Transverse colon (tissue), 4 donors: ENCODE data around the gene HBS1L.

Experiments used
- EP300 ChIP-seq: sonication (generic); formaldehyde crosslinking; IDR thresholded peaks from one replicate; pipeline ENCODE4 v1.6.1; 2017; ENCODE audit warnings: antibody characterized with exemption, low read depth
- POLR2A ChIP-seq: fragments of 450-650 bp; IDR thresholded peaks from one replicate; pipeline ENCODE4 v1.6.1; 2016; ENCODE audit warnings: antibody characterized with exemption, mild to moderate bottlenecking, moderate library complexity
- POLR2AphosphoS5 ChIP-seq, 3 donors: sonication (generic); formaldehyde crosslinking; IDR thresholded peaks; one replicate each; pipeline ENCODE4 v1.6.1; 2016; ENCODE audit warnings: antibody characterized with exemption in 3 of 3
- TF ChIP-seq, protein P1 (sequence below), 5 experiments: fragments of 200-600 bp in 3 of 5; fragments of 450-650 bp in 2 of 5; sonication (generic) in 3 of 5; IDR thresholded peaks; 1 replicate in 2 of 5; 2 replicates in 3 of 5; pipeline ENCODE4 v1.5.1; 2016 to 2017; ENCODE audit warnings: antibody characterized with exemption in 5 of 5, inconsistent platforms in 3 of 5, mild to moderate bottlenecking in 2 of 5, moderate library complexity in 1 of 5

DNA sequence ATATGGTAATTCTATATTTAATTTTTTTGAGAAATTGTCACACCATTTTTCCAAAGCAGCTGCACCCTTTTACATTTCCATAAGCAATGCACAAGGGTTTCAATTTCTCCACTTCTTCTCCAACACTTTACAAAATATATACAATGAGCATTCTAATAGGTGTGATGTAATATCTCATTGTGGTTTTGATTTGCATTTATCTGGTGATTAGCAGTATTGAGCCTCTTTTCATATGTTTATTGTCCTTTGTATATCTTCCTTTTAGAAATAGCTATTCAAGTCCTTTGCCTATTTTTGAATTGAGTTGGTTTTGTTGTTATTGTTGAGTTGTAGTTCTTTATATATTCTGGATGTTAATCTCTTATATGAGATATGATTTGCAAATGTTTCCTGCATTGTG, 47.6 kb upstream of the HBS1L start:
- TF ChIP-seq POLR2A (no peak), POLR2AphosphoS5 (IDR thresholded peaks at IDR 0.05) (no peak), EP300 (no peak)
- TF ChIP-seq, protein P1, sequence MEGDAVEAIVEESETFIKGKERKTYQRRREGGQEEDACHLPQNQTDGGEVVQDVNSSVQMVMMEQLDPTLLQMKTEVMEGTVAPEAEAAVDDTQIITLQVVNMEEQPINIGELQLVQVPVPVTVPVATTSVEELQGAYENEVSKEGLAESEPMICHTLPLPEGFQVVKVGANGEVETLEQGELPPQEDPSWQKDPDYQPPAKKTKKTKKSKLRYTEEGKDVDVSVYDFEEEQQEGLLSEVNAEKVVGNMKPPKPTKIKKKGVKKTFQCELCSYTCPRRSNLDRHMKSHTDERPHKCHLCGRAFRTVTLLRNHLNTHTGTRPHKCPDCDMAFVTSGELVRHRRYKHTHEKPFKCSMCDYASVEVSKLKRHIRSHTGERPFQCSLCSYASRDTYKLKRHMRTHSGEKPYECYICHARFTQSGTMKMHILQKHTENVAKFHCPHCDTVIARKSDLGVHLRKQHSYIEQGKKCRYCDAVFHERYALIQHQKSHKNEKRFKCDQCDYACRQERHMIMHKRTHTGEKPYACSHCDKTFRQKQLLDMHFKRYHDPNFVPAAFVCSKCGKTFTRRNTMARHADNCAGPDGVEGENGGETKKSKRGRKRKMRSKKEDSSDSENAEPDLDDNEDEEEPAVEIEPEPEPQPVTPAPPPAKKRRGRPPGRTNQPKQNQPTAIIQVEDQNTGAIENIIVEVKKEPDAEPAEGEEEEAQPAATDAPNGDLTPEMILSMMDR (IDR thresholded peaks at IDR 0.05) = no peak
